Vagina (tissue), 2 donors: Measurements from ENCODE around the gene PSRC1. TPM values are rescaled to one million over a fixed set of nuclear protein-coding genes. Genes with fewer than 3 reads are reported as not detected.

Experiments used
- DNase-seq, 2 donors: peaks; one replicate each; pipeline ENCODE4 v3.0.0-alpha.2; 2017; ENCODE audit errors: extremely low spot score in 2 of 2
- H3K27ac ChIP-seq: fragments of 200-600 bp; sonication (generic); one replicate; pipeline ENCODE4 v1.5.1; 2019
- H3K27me3 ChIP-seq: fragments of 200-600 bp; sonication (generic); one replicate; pipeline ENCODE4 v1.5.1; 2019
- H3K36me3 ChIP-seq, 2 donors: fragments of 200-600 bp; sonication (generic); one replicate each; pipeline ENCODE4 v1.5.1; 2017 to 2019
- H3K4me1 ChIP-seq: fragments of 200-600 bp; sonication (generic); one replicate; pipeline ENCODE4 v1.5.1; 2019
- H3K4me3 ChIP-seq, 2 donors: fragments of 200-600 bp; sonication (generic); 1 replicate in 1 of 2; 2 replicates in 1 of 2; pipeline ENCODE4 v1.5.1; 2016 to 2019
- H3K9me3 ChIP-seq: fragments of 200-600 bp; sonication (generic); one replicate; pipeline ENCODE4 v1.5.1; 2019
- POLR2A ChIP-seq, 2 donors: fragments of 450-650 bp; IDR thresholded peaks; one replicate each; pipeline ENCODE4 v1.6.1; 2017; ENCODE audit warnings: antibody characterized with exemption in 2 of 2, mild to moderate bottlenecking in 2 of 2, moderate library complexity in 2 of 2
- POLR2AphosphoS5 ChIP-seq, 2 donors: sonication (generic); formaldehyde crosslinking; IDR thresholded peaks; one replicate each; pipeline ENCODE4 v1.9.0; 2017; ENCODE audit warnings: antibody characterized with exemption in 2 of 2, mild to moderate bottlenecking in 2 of 2, low read depth in 1 of 2; ENCODE audit not compliant: insufficient read depth in 1 of 2
- intact Hi-C: fragments of 100-400 bp; cut with DNase I; formaldehyde crosslinking; loops from one replicate; pipeline ENCODE4 v1.15.1; 2023
- total RNA-seq: library from RNA; depleted of rRNA; stranded (reverse); fragments of >200 nt; gene quantifications from one replicate; pipeline ENCODE4 v1.2.3, GENCODE V29; 2016
- TF ChIP-seq, protein P1 (sequence below), 3 experiments: fragments of 450-650 bp in 2 of 3; fragments of 200-600 bp in 1 of 3; sonication (generic) in 1 of 3; IDR thresholded peaks; one replicate each; pipeline ENCODE4 v1.5.1; 2017 to 2019; ENCODE audit warnings: antibody characterized with exemption in 3 of 3, mild to moderate bottlenecking in 2 of 3, moderate library complexity in 2 of 3

PSRC1 gene
- total RNA-seq, 1 donor from 2014 or later, result 5.4 TPM

DNA sequence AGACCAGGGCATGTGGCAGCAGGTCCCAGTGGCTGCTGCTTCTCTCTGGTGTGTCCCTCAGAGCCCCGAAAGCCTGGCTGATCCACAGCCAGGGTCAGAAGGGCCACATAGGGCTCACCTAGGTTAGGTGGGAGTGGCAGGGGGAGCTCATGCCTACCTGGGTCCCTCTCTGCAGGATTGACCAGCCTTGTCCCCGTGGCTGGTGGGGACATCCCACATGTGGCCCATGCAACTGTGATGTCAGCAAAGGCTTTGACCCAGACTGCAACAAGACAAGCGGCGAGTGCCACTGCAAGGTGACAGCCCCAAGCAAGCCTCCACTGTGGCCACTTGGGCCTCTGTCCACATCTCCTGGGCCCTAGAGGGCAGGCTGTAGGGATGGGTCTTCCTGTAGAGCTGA lies 17.9 kb downstream of the PSRC1 start:
- H3K27me3 ChIP-seq, result no peaks in the 10 kb centered on the region
- no peak overlapping the region for H3K27ac ChIP-seq
- no peaks in the 10 kb centered on the region for H3K9me3 ChIP-seq
- intact Hi-C loops, result no loop called here
- TF ChIP-seq POLR2AphosphoS5 (IDR thresholded peaks at IDR 0.05; ENCODE audit: insufficient read depth in 1 of 2, low read depth in 1 of 2), result no peak
- TF ChIP-seq POLR2A (IDR thresholded peaks at IDR 0.05), result no peak
- TF ChIP-seq, protein P1, sequence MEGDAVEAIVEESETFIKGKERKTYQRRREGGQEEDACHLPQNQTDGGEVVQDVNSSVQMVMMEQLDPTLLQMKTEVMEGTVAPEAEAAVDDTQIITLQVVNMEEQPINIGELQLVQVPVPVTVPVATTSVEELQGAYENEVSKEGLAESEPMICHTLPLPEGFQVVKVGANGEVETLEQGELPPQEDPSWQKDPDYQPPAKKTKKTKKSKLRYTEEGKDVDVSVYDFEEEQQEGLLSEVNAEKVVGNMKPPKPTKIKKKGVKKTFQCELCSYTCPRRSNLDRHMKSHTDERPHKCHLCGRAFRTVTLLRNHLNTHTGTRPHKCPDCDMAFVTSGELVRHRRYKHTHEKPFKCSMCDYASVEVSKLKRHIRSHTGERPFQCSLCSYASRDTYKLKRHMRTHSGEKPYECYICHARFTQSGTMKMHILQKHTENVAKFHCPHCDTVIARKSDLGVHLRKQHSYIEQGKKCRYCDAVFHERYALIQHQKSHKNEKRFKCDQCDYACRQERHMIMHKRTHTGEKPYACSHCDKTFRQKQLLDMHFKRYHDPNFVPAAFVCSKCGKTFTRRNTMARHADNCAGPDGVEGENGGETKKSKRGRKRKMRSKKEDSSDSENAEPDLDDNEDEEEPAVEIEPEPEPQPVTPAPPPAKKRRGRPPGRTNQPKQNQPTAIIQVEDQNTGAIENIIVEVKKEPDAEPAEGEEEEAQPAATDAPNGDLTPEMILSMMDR (IDR thresholded peaks at IDR 0.05), result no peak
- H3K4me3 ChIP-seq, result no peak overlapping the region
- H3K4me1 ChIP-seq, result peaks cover 15% of the 10 kb centered on the region
- DNase-seq, result no peak
- peaks cover 0 to 4% of the 10 kb centered on the region in 2 donors for H3K36me3 ChIP-seq

- intact Hi-C loops, result no loop called here
These were observed 18.6 kb downstream of the PSRC1 start for GRCh38 chr1:109264379-109264755.

GRCh38 chr1:109263597-109264378 lies 19.2 kb downstream of the PSRC1 start:
- Histone ChIP-seq H3K4me1 (peaks cover 15% of the 10 kb centered on the region), H3K4me3 (no peak overlapping the region), H3K27ac (peak overlapping the region; percentile 5), H3K9me3 (no peaks in the 10 kb centered on the region), H3K36me3 (peaks cover 0 to 10% of the 10 kb centered on the region in 2 donors), H3K27me3 (no peaks in the 10 kb centered on the region)
- no peak for DNase-seq
- TF ChIP-seq, protein P1 (IDR thresholded peaks at IDR 0.05), result peak; percentile 66 to 99 (median 96)
- TF ChIP-seq POLR2A (IDR thresholded peaks at IDR 0.05) (no peak), POLR2AphosphoS5 (IDR thresholded peaks at IDR 0.05; ENCODE audit: insufficient read depth in 1 of 2, low read depth in 1 of 2) (peak in 1 of 2 donors; percentile 58)
- intact Hi-C loops, result no loop called here

More at GRCh38 chr1:109264379-109264755, 18.6 kb downstream of the PSRC1 start:
- TF ChIP-seq POLR2AphosphoS5 (IDR thresholded peaks at IDR 0.05; ENCODE audit: insufficient read depth in 1 of 2, low read depth in 1 of 2) (no peak), POLR2A (IDR thresholded peaks at IDR 0.05) (no peak)
- TF ChIP-seq, protein P1 (IDR thresholded peaks at IDR 0.05), result no peak
- no peaks in the 10 kb centered on the region for H3K9me3 ChIP-seq
- no peak overlapping the region for H3K27ac ChIP-seq
- no peak overlapping the region for H3K4me3 ChIP-seq
- peaks cover 15% of the 10 kb centered on the region for H3K4me1 ChIP-seq
- no peaks in the 10 kb centered on the region for H3K27me3 ChIP-seq
- DNase-seq, result no peak
- peaks cover 0 to 4% of the 10 kb centered on the region in 2 donors for H3K36me3 ChIP-seq

DNA sequence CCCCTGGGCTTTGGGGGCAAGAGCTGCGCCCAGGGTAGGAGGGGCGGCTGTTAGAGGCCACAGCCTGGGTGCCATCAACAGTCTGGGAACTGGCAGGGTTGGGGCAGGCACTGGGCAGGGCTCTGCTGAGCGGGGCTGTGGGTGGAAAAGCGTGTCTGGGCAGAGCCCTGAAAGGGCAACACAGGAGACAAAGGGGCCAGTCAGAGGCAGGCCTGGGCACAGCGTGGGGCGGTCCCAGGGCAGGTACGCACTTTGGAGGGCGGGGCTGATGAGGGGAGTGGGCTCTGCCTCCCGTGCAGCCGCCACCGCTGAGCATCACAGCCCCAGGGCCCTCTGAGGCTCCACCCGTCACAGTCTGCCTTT lies 19.7 kb downstream of the PSRC1 start:
- Histone ChIP-seq H3K4me3 (no peak overlapping the region), H3K27me3 (no peaks in the 10 kb centered on the region), H3K9me3 (no peaks in the 10 kb centered on the region), H3K4me1 (peaks cover 15% of the 10 kb centered on the region), H3K36me3 (peaks cover 0 to 14% of the 10 kb centered on the region in 2 donors), H3K27ac (peak overlapping the region; percentile 66)
- TF ChIP-seq POLR2AphosphoS5 (IDR thresholded peaks at IDR 0.05; ENCODE audit: insufficient read depth in 1 of 2, low read depth in 1 of 2), result no peak
- no peak for DNase-seq
- intact Hi-C loops, result no loop called here

DNA sequence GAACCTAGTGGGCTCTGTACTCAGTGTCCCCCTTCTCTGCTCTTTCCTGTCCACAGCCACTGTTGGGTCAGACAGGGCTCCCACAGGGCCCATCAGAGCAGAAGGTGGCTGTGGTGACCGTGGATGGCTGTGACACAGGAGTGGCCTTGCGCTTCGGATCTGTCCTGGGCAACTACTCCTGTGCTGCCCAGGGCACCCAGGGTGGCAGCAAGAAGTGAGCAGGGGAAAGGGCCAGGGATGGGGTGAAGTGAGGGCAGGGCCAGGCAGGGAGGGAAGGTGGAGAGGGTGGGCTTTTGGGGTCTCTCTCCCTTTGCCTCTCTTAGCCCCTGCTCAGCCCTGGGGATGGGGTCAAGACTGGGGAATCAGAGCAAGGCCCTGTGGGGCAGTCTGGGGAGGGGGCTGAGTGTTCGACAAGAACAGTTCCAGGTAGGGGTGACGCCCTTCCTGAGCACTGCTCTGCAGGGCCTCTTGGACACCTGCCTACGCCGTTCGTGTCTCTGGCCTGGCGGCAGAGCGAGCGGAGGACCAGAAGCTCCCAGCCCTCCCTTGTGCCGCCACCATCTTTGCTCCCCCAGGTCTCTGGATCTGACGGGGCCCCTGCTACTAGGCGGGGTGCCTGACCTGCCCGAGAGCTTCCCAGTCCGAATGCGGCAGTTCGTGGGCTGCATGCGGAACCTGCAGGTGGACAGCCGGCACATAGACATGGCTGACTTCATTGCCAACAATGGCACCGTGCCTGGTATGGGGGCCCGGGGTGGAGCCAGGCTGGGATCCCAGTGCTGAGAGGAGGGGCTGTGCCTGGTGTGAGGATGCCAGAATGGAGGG lies 20.5 kb downstream of the PSRC1 start:
- intact Hi-C loops, result no loop called here
- no peaks in the 10 kb centered on the region for H3K9me3 ChIP-seq
- no peak overlapping the region for H3K4me3 ChIP-seq
- H3K4me1 ChIP-seq, result peaks cover 15% of the 10 kb centered on the region
- peaks cover 0 to 14% of the 10 kb centered on the region in 2 donors for H3K36me3 ChIP-seq
- TF ChIP-seq, protein P1 (IDR thresholded peaks at IDR 0.05), result no peak
- TF ChIP-seq POLR2A (IDR thresholded peaks at IDR 0.05) (no peak), POLR2AphosphoS5 (IDR thresholded peaks at IDR 0.05; ENCODE audit: insufficient read depth in 1 of 2, low read depth in 1 of 2) (no peak)
- no peaks in the 10 kb centered on the region for H3K27me3 ChIP-seq
- peak overlapping the region; percentile 66 for H3K27ac ChIP-seq
- DNase-seq, result no peak
